GM12801 (cell line): ENCODE measurements around the gene PRR33.

Source experiments
- CTCF ChIP-seq: IDR thresholded peaks from one replicate; pipeline ENCODE4 v1.5.1; 2011; ENCODE audit warnings: control low read depth; ENCODE audit not compliant: insufficient read length; ENCODE audit errors: extremely low read depth

Gene PRR33

GRCh38 chr11:1888811-1889210 is 2.9 kb downstream of the PRR33 start:
- no peak for TF ChIP-seq CTCF

GRCh38 chr11:1888347-1888753 is 3.3 kb downstream of the PRR33 start:
- no peak for TF ChIP-seq CTCF

- no peak for TF ChIP-seq CTCF
Measured at GRCh38 chr11:1887451-1888346, 4.0 kb downstream of the PRR33 start.

- no peak for TF ChIP-seq CTCF
Measured at GRCh38 chr11:1884303-1884700, 7.4 kb downstream of the PRR33 start.

- no peak for TF ChIP-seq CTCF
Measured at GRCh38 chr11:1883346-1884302, 8.1 kb downstream of the PRR33 start.

GRCh38 chr11:1882265-1883238 is 9.1 kb downstream of the PRR33 start:
- TF ChIP-seq CTCF: no peak
